ENCODE measurements around the gene F10.

- TF ChIP-seq CTCF (IDR thresholded peaks at IDR 0.05 in 8 of 11, conservative IDR thresholded peaks at IDR 0.05 in 3 of 11) (no peak), POLR2A (IDR thresholded peaks at IDR 0.05) (no peak), POLR2AphosphoS5 (IDR thresholded peaks at IDR 0.05) (no peak)
These were observed 41.9 kb downstream of the F10 start for GRCh38 chr13:113164492-113164891.
